GM21390 (cell line): ENCODE data around the gene KCNIP1.

Experiments
- ATAC-seq: cut with Tn5 transposase; IDR thresholded peaks from one replicate; pipeline ENCODE4 v1.9.1; 2021; ENCODE audit not compliant: unreplicated experiment

The KCNIP1 gene

GRCh38 chr5:170503990-170504596 lies at the start of gene KCNIP1:
KCNIP1 (plus strand) TSS chr5:170504020.
- ATAC-seq: no peak

GRCh38 chr5:170463426-170463825 lies 40.4 kb upstream of the KCNIP1 start:
- no peak for ATAC-seq

- no peak for ATAC-seq
Observed at GRCh38 chr5:170464280-170465127, 39.3 kb upstream of the KCNIP1 start.

- no peak for ATAC-seq
Observed at GRCh38 chr5:170466553-170466952, 37.3 kb upstream of the KCNIP1 start.

DNA sequence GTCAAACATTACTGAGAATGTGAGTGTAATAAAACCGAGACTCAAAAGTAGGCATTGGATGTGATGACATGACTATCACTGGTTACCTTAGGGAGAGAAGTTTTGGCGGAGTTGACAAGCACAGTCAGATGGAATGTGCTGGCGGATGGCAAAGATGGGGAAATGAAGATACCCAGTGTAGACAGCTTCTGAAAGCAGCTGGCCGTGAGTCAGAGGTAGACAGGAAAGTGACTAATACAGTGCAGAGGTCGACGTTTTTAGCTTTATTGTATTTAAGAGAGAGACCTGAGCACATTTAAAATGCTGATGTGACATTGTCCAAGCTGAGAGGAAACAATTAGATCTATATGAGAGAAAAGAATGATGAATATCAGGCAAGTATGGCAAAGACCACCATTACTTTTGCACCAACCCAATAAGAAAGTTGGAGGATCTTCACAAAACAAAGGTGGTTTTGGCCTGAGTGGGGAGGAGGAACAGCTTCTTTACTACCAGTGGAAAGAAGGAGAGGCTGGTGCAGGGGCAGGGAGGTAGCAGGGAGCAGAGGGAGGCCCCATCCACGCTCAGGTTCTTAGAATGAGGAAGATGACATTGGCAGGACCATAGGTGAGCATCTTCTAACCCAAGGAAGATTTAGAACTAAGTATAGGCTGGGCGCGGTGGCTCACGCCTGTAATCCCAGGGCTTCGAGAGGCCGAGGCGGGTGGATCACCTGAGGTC lies 36.7 kb upstream of the KCNIP1 start:
- peak; percentile 64 for ATAC-seq

DNA sequence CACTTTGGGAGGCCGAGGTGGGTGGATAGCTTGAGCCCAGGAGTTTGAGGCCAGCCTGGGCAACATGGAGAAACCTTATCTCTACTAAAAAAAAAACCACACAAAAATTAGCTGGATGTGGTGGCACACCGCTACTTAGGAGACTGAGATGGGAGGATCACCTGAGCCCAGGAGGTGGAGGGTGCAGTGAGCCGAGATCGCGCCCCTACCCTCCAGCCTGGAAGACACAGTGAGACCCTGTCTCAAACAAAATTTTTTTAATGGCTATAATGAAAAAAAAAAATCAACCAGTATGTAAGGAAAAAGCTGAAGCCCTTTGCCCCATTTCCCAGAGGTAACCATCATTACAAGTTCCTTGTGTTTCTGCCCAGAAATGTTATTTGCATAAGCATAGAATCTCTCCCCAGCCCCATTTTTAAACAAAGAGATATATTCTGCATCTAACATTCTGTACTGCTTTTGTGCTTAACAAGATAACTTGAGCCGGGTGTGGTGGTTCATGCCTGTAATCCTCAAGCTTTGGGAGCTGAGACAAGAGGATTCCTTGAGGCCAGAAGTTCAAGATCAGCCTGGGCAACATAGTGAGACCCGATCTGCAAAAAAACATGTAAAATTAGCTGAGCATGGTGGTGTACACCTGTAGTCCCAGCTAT lies 35.1 kb upstream of the KCNIP1 start:
- no peak for ATAC-seq

DNA sequence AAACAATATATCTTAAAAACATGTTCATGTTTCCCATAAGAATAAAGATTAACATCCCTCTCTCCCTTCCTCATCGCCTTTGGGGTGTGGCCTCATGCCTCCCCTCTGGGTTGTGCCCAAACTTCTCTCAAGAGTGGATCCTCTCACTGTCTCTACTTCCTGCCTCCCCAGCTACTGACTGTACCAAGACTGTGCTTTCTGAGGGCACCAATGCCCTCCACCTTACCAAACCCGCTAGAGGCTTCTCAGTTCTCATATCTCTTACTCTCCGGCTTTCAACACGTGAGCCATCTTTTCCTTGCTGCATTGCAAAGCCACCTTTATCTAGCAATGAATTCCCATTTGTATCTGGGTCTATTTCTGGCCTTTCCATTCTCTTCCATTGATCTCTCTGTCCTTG lies 34.4 kb upstream of the KCNIP1 start:
- ATAC-seq: no peak

- no peak for ATAC-seq
Observed at GRCh38 chr5:170470275-170470674, 33.5 kb upstream of the KCNIP1 start.

DNA sequence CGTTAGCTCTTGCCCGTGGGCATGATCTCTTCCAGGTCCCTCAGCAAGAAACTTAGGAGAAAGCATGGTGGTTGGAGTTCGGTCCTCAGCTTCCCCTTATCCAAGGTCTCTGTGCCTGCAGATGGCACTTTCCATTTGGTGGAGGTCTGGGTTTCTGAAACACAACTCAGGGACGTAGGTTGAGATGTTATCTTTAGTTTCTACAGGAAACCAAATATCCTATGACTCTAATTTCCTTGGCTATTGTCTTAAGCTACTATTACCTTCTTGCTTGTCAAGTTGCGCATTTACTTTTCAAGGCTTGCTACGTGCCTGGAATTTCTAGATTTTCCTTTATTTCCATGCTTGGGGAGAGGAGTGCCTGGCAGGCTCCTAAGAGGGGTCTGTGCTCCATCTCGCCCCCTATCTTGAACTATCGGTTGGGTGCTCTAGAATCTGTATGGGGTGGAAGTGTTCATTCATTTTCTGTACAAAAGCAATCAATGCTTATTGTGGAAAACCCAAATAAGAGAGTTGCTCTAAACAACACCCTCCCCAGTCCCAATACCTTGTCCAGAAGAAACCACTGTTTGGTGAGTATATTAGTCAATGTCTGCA lies 32.9 kb upstream of the KCNIP1 start:
- no peak for ATAC-seq

DNA sequence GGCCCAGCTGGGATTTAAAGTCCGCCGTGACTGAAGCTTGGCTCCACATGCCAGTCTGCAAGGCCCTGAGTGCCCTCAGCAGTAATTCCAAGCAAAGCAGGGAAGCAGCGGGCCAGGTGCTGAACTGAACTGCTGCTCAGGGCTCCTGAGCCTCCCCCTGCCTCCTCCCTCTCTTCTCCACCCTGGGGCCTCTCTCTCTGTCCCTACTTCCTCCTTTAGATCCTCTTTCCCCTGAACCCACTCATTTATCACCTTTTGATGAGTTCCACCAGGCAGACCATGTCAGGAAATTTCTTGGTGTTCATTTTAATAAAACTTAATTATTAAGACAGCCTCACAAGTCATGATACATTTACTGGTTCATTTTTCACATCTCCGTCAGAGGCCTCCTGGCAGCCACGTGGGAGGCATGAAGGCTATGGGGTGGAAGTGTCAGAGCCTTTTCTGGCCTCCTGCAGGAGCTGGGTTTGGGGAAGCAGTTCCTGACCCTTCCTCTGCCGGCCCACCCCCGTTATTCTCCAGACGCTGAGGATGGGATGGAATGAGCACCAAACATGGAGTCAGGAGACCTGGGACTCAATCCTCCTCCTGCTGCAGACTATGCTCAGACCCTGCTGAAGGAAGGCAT lies 32.2 kb upstream of the KCNIP1 start:
- ATAC-seq: no peak

DNA sequence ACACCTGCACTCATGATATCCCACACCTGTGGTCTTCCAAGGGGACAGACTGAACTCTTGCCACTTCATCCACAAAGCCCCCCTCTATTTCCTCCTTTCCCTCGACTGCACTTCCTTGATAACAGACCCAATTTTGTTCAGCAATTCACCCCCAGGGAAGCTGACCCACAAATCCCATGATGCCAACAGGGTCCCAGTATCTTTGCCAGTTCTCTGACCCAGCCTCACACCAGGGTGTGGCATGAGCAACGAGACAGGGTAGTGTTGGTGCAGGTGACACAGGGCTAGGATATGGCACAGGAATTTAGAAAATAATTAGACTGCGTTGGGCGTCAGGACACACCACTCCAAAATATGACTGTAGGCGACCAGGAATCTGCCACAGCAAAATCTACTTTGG lies 30.2 kb upstream of the KCNIP1 start:
- no peak for ATAC-seq

GRCh38 chr5:170474489-170475274 lies 29.1 kb upstream of the KCNIP1 start:
- ATAC-seq: no peak

DNA sequence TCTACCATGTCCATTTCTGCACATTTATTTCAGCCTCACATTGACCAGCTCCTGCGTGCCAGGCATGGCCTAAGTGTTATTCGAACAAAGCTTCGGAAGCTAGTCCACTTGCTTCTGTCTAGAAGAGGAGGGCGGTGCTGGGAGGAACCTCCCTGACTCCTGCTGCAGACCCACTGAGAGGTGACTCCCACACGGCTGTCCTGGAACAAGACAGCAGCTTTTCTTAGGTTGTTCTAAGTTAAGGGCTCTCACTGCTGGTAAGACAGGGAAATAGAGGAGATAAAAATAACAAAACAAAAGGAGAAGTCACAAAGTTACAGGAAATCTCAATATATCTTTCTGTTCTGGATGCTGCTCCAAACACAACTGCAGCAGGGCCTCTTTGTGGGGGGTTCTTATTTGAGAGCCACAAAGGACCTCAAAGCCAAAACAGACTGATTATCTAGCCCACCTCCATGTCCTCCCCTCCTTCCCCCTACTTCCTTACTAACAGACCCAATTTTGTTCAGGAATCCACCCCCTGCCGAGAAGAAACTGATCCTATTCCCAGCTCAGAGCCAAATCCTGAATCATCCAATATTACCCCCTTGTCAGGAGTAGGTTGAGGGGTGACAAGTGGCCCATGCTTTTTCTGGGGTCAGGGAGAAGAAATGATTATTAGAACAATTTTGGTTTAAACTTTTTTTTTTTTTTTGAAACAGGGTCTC lies 28.4 kb upstream of the KCNIP1 start:
- ATAC-seq: no peak

- no peak for ATAC-seq
Observed at GRCh38 chr5:170476704-170477103, 27.1 kb upstream of the KCNIP1 start.

GRCh38 chr5:170477906-170478305 lies 25.9 kb upstream of the KCNIP1 start:
- ATAC-seq: no peak

GRCh38 chr5:170478306-170478705 lies 25.5 kb upstream of the KCNIP1 start:
- ATAC-seq: no peak

DNA sequence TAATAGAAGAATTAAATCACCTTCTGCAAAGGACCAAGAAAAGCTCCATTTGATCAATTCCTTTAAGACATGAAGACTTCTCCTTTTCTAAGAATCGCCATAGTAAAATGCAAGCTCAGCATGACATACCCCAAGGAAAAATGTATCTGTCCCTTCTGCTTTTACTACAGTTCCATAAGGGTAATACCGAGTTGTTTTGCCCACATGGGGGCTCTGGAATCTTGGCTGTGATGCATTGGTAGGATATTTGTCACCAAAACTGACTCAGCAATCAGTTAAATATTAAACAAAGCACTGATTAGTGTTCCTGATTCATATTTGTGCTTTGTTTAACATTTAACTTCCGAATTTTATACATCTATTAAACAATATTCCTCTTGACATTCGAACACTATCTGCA lies 24.3 kb upstream of the KCNIP1 start:
- no peak for ATAC-seq

DNA sequence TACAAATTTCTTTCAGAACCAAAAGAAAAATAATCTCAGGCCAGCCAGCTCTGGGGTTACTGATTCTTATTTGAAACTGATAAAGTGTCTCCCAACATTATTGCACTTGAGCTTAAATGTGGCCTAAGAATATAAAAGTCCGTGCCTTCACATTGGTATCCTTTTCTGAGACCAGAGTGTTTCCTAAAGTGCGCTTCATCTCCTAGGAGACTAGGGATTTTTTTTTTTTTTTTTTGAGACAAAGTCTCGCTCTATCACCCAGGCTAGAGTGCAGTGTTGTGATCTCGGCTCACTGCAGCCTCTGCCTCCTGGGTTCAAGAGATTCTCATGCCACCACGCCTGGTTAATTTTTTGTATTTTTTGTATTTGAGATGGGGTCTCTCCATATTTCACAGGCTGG lies 23.6 kb upstream of the KCNIP1 start:
- ATAC-seq: no peak

- ATAC-seq: no peak
Observed at GRCh38 chr5:170481849-170482248, 22.0 kb upstream of the KCNIP1 start.
